ENCODE results near the gene RNF207.
"Not testable (repeated sequence)": the region's sequence is repeated elsewhere in the genome, so short reads cannot be mapped to it uniquely, and the experiment has no call there.

Gene RNF207

DNA sequence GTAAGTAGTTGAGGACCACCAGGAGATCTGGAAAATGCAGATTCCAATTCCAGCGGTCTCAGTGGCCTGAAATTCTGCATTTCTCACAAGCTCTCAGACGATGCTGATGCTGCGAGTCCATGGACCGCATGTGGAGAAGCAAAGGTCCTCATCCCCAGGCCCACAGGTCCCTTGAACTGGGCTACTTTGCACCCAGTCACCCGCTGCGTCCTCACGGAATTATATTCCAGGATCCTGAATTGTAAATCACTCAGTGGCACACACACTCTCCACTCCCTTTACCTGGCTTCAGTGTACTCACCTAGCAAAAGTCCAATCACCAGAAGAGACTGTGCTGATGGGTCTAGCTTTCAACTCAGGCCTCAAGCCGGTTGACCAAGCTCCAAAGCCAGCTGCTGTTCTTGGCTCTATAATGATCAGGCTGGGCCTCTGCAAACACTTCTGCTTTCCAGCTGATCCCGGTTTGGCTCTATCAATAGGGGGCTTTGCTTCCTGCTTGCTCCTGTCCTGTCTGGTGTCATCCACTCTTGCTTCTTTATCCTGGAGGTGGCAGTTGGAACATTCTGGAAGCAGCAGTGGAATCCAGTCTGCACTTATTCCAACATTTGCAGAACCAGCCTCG lies 5.6 kb upstream of the RNF207 start:
- DNase-seq (ENCODE audit: low read depth) = no peak

DNA sequence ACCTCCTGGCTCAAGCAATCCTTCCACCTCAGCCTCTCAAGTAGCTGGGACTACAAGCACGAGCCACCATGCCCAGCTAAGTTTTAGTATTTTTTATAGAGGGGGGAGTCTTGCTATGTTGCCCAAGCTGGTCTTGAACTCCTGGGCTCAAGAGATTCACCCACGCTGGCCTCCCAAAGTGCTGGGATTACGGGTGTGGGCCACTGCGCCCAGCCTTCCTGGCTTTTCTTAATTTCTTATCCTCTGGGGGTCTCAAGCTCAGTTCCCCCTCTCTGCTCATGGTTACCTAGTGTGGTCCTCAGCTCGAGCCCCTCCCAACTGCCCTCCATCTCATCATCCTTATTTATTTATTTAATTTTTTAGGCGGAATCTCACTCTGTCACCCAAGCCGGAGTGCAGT lies 3.7 kb upstream of the RNF207 start:
- DNase-seq (ENCODE audit: low read depth) = no peak

DNA sequence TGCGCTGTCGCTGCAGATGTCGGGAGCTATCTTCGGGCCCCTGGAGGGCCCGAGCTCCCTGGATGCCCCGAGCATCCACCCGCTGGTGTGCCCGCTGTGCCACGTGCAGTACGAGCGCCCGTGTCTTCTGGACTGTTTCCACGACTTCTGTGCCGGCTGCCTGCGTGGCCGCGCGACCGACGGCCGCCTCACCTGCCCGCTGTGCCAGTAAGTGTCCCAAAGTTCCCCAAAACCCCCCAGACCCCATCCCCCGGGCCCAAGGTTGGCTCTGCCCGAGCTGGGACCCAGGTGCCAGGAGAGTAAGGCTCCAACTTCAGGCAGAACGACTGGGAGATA lies 569 bp downstream of the RNF207 start:
- no peak for DNase-seq (ENCODE audit: low read depth)

DNA sequence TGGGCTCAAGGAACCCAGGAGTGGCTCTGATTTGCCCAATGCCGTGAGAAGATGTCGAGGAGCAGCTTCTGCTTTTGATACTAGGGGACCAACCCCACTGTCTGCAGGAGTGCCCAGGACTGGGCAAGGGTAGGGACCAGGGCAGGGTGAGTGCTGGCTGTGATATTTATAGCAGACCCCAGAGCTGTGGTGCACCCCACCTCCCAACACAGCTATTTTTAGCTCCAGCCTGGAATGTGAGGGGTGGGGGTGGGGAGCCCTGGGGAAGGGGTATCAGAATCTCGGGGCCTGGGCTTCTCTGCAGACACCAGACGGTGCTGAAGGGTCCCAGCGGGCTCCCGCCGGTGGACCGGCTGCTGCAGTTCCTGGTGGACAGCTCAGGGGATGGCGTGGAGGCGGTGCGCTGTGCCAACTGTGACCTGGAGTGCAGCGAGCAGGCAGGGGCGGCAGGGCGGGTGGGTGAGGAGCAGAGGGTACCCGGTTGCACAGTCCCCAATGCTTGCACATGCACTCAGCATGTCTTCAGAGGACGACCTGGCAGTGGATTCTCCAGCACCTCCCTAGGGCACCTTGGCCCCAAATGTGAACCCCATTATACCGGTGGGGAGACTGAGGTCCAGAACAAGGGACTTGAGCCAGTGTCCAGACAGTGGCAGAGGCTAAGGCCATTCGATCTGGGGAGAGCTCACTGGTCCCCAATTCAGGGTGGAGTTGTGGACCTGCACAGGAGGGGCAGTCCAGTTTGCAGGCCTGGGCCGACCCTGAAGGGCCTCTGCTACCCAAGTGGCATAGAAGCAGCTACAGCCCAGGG lies 1.4 kb downstream of the RNF207 start:
- DNase-seq (ENCODE audit: low read depth) = no peak

DNA sequence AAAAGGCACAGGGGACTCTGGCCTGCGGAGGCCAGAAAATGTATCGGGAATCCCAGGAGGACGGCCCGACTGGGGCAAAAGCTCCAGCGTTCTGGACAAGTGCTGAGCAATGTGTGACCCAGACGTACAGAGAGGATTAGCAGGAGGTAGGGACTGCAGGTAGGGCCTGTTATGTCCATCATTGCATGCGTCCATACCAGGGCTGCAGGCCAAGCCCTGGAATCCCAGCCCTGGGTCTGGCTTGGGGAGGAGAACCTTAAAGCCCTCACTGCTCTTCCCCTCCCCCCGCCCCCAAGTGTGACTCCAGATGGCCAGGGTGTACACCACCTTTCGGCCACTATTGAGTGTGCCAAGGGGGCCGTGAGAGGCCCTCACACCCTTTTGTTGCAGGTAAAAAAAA lies 2.0 kb downstream of the RNF207 start:
- no peak for DNase-seq (ENCODE audit: low read depth)

DNA sequence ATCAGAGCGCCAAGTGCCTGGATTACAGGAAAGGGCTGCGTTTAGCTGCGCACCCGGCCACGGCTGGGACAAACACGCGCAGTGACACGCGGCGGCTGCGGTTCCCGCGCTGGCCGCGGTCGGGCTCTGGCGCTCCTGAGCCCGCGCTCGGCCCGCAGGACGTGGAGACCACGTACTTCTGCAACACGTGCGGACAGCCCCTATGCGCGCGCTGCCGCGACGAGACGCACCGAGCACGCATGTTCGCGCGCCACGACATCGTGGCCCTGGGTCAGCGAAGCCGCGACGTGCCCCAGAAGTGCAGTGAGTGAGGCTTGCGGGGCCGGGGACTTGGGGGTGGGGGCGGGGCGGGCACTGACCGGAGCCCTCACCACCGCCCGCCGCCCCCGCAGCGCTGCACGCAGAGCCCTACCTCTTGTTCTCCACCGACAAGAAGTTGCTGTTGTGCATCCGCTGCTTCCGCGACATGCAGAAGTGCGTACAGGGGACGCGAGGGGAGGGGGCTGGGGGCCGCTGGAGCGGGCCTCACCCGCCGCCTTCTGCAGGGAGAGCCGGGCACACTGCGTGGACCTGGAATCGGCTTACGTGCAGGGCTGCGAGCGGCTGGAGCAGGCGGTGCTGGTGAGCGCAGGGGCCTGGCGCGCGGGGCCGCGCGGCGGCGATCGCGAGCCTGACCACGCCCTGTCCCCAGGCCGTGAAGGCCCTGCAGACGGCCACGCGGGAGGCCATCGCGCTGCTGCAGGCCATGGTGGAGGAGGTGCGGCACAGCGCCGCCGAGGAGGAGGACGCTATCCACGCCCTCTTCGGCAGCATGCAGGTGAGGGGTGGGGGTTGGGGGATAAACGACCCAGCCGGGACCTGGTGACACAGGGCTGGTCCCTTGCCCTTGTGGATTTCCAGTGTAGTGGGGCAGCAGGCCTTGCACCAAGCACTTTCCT lies 3.1 kb downstream of the RNF207 start:
- no peak for DNase-seq (ENCODE audit: low read depth)

DNA sequence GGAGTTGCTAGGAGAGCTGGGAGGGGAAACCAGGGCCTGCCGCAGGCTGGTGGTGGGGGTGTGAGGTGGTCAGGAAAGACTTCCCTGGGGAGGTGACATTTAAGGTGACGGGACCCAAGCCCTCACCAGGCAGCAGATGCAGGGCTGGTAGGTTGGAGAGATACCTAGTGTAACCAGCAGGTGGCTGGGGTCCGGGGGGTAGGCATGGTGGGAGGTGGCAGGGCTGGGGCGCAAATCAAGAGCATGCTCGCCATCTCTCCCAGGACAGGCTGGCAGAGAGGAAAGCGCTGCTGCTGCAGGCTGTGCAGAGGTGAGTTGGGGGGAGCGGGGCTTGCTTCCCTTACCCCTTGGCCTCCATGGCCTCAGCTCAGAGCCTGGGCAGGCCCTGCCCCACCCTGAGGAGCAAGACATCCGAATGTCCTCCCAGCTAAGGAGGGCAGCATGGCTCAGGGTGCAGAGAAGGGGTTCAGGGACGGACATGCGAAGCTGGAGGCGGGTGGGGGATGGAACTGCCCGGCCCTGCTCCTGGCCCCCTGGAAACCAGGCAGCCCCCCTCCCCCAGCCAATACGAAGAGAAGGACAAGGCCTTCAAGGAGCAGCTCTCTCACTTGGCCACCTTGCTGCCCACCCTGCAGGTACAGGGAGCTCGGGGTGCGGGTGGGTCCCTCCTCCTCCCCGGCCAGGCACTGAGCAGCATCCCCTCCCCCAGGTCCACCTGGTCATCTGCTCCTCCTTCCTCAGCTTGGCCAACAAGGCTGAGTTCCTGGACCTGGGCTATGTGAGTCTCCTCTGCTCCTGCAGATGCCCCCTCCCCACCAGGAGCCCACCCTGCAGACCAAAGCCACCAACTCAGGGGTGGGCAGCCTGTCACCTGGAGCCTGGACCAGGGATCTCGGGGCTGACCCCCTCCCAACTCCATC lies 4.0 kb downstream of the RNF207 start:
- DNase-seq (ENCODE audit: low read depth) = no peak

DNA sequence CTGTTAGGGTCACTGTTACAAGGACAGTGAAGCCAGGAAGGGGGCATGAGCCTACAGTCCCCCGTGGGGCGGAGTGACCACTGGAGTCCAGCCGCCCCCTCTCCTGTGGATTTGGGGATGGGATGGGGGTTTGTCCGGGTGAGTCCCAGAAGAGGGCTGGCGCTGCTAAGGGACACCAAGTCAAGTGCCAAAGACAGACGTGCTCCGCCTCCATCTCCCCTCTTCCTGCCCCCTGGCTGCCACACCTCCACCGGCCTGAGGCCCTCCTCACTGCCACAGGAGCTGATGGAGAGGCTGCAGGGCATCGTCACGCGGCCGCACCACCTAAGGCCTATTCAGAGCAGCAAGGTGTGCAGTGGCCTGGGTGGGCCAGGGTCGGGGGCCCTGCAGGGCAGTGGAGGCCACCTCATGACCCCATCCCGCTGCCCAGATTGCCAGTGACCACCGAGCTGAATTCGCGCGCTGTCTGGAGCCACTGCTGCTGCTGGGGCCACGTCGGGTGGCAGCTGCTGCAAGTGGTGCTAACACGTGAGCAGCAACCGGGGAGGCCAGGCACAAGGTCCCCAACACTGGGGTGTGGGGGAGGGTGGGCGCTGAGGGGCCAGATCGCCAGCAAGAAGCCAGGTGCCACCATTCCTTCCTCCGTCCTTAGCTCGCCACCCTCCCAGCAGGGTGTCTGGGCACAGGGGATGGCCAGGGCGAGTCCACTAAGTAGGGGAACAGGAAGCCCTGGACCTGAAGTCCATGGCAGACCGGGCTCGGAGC lies 4.9 kb downstream of the RNF207 start:
- DNase-seq (ENCODE audit: low read depth) = no peak

- no peak for DNase-seq (ENCODE audit: low read depth)
These were observed 5.8 kb downstream of the RNF207 start for GRCh38 chr1:6211731-6212130.

DNA sequence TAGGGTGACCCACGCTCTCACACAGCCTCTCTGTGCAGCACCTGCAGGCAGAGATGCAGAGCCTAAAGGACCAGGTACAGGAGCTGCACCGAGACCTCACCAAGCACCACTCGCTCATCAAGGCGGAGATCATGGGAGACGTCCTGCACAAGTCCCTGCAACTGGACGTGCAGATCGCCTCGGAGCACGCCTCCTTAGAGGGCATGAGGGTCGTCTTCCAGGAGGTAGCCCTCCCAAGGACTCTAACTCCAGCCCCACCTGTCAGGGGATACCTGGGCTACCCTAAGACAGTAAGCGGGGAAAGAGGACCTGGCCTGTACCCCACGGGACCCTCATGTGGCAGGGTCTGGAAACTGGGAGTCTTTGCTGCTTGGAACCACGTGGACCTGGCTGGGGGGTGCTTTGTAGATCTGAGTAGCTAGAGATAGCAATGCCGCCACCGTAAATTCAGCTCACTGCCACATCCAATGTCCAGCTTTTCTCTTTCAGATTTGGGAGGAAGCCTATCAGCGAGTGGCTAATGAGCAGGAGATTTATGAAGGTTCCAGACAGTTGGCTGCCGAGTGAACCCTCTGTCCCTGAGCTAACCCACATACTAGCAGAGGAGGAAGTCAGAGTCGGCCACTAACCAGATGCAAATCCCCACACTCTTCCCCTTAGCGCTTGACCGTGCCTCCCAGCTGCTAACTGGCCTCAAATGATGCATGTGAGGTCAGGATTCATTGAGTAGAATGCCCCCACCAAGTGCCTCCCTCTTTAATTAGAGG lies 6.5 kb downstream of the RNF207 start:
- DNase-seq (ENCODE audit: low read depth) = no peak

- no peak for DNase-seq (ENCODE audit: low read depth)
These were observed 12.7 kb downstream of the RNF207 start for GRCh38 chr1:6218375-6219164.

DNA sequence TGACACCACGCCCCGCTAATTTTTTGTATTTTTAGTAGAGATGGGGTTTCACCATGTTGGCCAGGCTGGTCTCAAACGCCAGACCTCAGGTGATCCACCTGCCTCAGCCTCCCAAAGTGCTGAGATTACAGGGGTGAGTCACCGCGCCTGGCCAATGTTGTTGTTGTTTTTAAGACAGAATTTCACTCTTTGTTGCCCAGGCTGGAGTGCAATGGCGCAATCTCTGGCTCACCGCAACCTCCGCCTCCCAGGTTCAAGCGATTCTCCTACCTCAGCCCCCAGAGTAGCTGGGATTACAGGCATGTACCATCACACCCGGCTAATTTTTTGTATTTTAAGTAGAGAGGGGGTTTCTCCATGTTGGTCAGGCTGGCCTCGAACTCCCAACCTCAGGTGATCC lies 13.7 kb downstream of the RNF207 start:
- DNase-seq (ENCODE audit: low read depth) = not testable (repeated sequence)

DNA sequence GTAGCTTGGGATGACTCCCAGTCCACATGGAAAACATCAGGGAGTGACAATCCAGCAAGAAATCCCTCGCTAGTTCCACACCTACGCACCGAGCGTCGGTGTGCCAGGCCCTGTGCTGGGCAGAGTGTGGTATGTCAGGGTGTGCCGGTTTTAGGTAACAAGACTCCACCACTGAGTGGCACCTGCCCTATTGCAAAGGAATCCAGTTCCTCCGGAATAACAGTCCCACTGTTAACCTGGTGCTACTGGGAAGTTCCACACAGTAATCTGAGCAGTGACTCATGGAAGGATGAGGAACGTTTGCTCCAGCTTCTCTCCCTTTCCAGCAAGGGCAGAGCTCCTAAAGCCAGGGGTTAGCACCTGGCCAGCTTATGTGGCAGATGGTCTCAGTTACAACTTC lies 14.3 kb downstream of the RNF207 start:
- no peak for DNase-seq (ENCODE audit: low read depth)

- no peak for DNase-seq (ENCODE audit: low read depth)
These were observed 15.4 kb downstream of the RNF207 start for GRCh38 chr1:6221210-6221784.

GRCh38 chr1:6222636-6223035 lies 16.7 kb downstream of the RNF207 start:
- DNase-seq (ENCODE audit: low read depth) = no peak

GRCh38 chr1:6223617-6224016 lies 17.7 kb downstream of the RNF207 start:
- no peak for DNase-seq (ENCODE audit: low read depth)

DNA sequence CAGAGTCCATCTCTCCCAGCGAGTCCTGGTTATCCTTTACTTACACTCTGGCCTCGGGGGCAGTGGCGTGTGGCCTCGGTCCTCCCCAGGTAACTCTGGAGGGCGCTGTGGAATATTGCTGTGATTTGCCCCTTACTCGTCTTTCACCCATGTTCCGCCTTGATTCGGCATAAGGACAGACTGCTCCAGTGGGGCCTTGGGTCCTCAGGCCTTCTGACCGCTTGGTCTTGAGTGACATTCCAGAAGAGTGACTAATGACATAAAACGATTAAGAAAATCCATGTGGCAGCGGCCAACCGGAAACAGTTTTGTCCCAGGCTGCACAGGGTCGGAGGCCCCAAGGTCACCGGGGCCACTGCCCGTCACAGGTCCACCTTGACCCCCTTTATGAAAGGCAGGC lies 18.8 kb downstream of the RNF207 start:
- no peak for DNase-seq (ENCODE audit: low read depth)

DNA sequence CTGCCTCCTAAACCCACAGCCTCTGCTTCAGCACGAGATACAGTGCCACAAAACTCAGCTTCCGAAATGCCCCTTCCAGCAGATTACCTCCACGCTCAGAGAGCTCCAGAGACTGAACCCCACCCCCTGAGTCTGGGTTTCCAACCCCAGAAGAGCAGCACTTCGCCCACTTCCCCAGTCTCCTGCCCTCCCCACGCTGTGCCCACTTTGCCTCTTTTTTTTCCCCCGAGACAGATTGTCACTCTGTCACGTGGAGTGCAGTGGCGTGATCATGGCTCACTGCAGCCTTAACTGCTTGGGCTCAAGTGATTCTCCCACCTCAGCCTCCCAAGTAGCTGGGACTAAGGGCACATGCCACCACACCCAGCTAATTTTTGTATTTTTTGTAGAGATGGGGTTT lies 19.7 kb downstream of the RNF207 start:
- no peak for DNase-seq (ENCODE audit: low read depth)

DNA sequence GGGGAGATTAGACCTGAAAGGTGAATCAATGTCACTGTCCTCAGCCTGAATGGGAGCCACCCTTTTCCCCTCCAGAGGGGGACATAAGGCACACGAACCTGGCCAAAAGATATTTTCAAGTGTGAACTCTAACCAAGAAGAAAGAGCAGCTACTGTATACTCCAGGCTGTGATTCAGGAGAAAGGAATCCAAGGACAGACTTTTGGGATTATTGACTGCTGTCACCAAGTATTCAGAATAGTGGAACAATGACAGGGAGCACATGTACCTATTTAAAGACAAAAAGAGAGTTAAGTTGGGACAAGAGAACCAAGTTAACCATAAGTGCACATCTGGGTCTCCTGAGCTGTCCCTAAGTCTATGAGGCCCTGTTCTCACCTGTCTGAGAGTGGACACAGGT lies 27.5 kb downstream of the RNF207 start:
- DNase-seq (ENCODE audit: low read depth) = no peak

Measured in GM04504 (cell line).